Measurements from ENCODE around the gene ZNF469.
"Not testable (repeated sequence)": the region's sequence is repeated elsewhere in the genome, so short reads cannot be mapped to it uniquely, and the experiment has no call there.

ZNF469 gene

GRCh38 chr16:88359008-88359407 is 23.8 kb upstream of the ZNF469 start:
- no peak for DNase-seq (ENCODE audit: low read depth)

- DNase-seq (ENCODE audit: low read depth), result not testable (repeated sequence)
Observed at GRCh38 chr16:88360401-88360800, 22.4 kb upstream of the ZNF469 start.

GRCh38 chr16:88360999-88361398 is 21.8 kb upstream of the ZNF469 start:
- DNase-seq (ENCODE audit: low read depth), result no peak

GRCh38 chr16:88361775-88362174 is 21.0 kb upstream of the ZNF469 start:
- no peak for DNase-seq (ENCODE audit: low read depth)

GRCh38 chr16:88363239-88363891 is 19.4 kb upstream of the ZNF469 start:
- no peak for DNase-seq (ENCODE audit: low read depth)

- no peak for DNase-seq (ENCODE audit: low read depth)
Observed at GRCh38 chr16:88365244-88365865, 17.4 kb upstream of the ZNF469 start.

- no peak for DNase-seq (ENCODE audit: low read depth)
Observed at GRCh38 chr16:88366032-88366703, 16.6 kb upstream of the ZNF469 start.

GRCh38 chr16:88366704-88367047 is 16.1 kb upstream of the ZNF469 start:
- no peak for DNase-seq (ENCODE audit: low read depth)

- no peak for DNase-seq (ENCODE audit: low read depth)
Observed at GRCh38 chr16:88367560-88367959, 15.2 kb upstream of the ZNF469 start.

- DNase-seq (ENCODE audit: low read depth), result no peak
Observed at GRCh38 chr16:88368036-88368435, 14.7 kb upstream of the ZNF469 start.

GRCh38 chr16:88368994-88369393 is 13.8 kb upstream of the ZNF469 start:
- DNase-seq (ENCODE audit: low read depth), result no peak

GRCh38 chr16:88369447-88370008 is 13.2 kb upstream of the ZNF469 start:
- DNase-seq (ENCODE audit: low read depth), result no peak

- no peak for DNase-seq (ENCODE audit: low read depth)
Observed at GRCh38 chr16:88370365-88370764, 12.4 kb upstream of the ZNF469 start.

- DNase-seq (ENCODE audit: low read depth), result no peak
Observed at GRCh38 chr16:88372522-88372921, 10.2 kb upstream of the ZNF469 start.

GRCh38 chr16:88373211-88373610 is 9.5 kb upstream of the ZNF469 start:
- DNase-seq (ENCODE audit: low read depth), result no peak

- DNase-seq (ENCODE audit: low read depth), result no peak
Observed at GRCh38 chr16:88373927-88374492, 8.7 kb upstream of the ZNF469 start.

GRCh38 chr16:88374736-88375135 is 8.0 kb upstream of the ZNF469 start:
- DNase-seq (ENCODE audit: low read depth), result no peak

GRCh38 chr16:88375236-88375975 is 7.4 kb upstream of the ZNF469 start:
- no peak for DNase-seq (ENCODE audit: low read depth)

GRCh38 chr16:88375996-88376834 is 6.5 kb upstream of the ZNF469 start:
- no peak for DNase-seq (ENCODE audit: low read depth)

GRCh38 chr16:88376835-88377726 is 5.7 kb upstream of the ZNF469 start:
- no peak for DNase-seq (ENCODE audit: low read depth)

Measured in non-pigmented ciliary epithelial cell (primary cell).